Measurements from ENCODE around the gene PLEKHA6. TPM values are rescaled to one million over a fixed set of nuclear protein-coding genes. Genes with fewer than 3 reads are reported as not detected.
A peak's percentile ranks its signal among the peaks of the same experiment; 100 is the strongest.

PLEKHA6 gene, protein sequence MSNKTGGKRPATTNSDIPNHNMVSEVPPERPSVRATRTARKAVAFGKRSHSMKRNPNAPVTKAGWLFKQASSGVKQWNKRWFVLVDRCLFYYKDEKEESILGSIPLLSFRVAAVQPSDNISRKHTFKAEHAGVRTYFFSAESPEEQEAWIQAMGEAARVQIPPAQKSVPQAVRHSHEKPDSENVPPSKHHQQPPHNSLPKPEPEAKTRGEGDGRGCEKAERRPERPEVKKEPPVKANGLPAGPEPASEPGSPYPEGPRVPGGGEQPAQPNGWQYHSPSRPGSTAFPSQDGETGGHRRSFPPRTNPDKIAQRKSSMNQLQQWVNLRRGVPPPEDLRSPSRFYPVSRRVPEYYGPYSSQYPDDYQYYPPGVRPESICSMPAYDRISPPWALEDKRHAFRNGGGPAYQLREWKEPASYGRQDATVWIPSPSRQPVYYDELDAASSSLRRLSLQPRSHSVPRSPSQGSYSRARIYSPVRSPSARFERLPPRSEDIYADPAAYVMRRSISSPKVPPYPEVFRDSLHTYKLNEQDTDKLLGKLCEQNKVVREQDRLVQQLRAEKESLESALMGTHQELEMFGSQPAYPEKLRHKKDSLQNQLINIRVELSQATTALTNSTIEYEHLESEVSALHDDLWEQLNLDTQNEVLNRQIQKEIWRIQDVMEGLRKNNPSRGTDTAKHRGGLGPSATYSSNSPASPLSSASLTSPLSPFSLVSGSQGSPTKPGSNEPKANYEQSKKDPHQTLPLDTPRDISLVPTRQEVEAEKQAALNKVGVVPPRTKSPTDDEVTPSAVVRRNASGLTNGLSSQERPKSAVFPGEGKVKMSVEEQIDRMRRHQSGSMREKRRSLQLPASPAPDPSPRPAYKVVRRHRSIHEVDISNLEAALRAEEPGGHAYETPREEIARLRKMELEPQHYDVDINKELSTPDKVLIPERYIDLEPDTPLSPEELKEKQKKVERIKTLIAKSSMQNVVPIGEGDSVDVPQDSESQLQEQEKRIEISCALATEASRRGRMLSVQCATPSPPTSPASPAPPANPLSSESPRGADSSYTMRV
- total RNA-seq (10 to 100 TPM in 1 of 2 donors, 1 to 10 TPM in 1; 5.9 to 14.7 TPM), polyA plus RNA-seq (ENCODE audit: insufficient read depth, low read depth, low replicate concordance) (10.0 TPM)
- long read RNA-seq, donor 1, partial matches to known transcripts: 0 of 1 reads
- long read RNA-seq, donor 1, other reads (novel, unspliced or antisense): 0 of 1 reads
- long read RNA-seq, donor 2: 0 reads

DNA sequence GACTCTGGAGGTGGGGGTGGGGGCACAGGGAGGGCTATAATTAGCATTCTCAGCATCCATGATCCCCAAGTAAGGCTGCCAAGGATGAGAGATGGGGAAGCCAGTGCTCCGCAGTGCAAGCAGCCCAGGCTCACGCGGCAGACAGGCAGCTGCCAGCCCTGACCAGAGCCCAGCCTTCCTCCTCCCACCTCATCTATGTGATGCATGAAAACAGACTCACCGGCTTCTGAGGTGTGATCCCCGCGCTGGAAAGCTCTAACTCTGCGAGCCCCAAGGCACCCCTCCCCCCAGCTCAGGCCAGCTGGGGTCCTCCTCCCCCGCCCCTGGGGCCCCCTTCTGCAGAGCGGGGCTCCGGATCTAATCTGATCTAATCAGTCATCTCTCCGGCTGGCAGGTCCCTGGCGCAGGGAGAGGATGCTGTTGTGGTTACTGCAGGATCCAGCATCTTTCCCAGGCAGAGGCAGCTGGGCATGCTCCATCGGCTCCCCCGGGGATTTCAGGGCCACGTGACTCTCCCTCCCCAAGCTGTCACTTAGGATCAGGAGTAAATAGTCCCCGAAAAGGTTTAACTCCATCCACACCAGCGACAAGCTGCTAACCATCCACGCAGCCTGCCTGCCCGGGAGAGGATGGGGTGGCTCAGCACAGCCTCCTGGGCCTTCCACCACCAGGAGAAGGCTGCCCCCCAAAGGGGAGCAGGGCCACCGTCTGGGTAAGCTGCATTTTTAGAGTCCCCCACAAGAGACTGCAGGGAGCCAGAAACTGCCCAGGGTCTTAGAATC lies at the start of gene PLEKHA6:
TSS of gene PLEKHA6 (minus strand) at position 456 of the 782 bp plus-strand sequence. CDS start 86,202 bp downstream, outside the sequence.
- H3K36me3 ChIP-seq (ENCODE audit: low read depth, missing control alignments): no peaks in the 10 kb centered on the region
- H3K27ac ChIP-seq: no peak within 1 kb of the TSS
- H3K4me3 ChIP-seq: no peak within 1 kb of the TSS
- H3K4me1 ChIP-seq: peaks cover 20% of the 10 kb centered on the region
- peak; percentile 30 for DNase-seq
- TF ChIP-seq, protein P1, sequence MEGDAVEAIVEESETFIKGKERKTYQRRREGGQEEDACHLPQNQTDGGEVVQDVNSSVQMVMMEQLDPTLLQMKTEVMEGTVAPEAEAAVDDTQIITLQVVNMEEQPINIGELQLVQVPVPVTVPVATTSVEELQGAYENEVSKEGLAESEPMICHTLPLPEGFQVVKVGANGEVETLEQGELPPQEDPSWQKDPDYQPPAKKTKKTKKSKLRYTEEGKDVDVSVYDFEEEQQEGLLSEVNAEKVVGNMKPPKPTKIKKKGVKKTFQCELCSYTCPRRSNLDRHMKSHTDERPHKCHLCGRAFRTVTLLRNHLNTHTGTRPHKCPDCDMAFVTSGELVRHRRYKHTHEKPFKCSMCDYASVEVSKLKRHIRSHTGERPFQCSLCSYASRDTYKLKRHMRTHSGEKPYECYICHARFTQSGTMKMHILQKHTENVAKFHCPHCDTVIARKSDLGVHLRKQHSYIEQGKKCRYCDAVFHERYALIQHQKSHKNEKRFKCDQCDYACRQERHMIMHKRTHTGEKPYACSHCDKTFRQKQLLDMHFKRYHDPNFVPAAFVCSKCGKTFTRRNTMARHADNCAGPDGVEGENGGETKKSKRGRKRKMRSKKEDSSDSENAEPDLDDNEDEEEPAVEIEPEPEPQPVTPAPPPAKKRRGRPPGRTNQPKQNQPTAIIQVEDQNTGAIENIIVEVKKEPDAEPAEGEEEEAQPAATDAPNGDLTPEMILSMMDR (IDR thresholded peaks at IDR 0.05): peak in 2 of 3 experiments; percentile 8 to 18
- TF ChIP-seq POLR2A (IDR thresholded peaks at IDR 0.05): no peak
- H3K9me3 ChIP-seq: no peaks in the 10 kb centered on the region
- intact Hi-C loops (cut with DNase I; ENCODE audit: low total_unique reads): loop anchor here (5.0 kb wide), 1 partner anchor 147 kb away; the partner anchor contains the start of gene GOLT1A
- no peaks in the 10 kb centered on the region for H3K27me3 ChIP-seq
- 35 to 67% methylated on average over 5 to 20 of the region's 20 CpGs for WGBS, 2 donors

DNA sequence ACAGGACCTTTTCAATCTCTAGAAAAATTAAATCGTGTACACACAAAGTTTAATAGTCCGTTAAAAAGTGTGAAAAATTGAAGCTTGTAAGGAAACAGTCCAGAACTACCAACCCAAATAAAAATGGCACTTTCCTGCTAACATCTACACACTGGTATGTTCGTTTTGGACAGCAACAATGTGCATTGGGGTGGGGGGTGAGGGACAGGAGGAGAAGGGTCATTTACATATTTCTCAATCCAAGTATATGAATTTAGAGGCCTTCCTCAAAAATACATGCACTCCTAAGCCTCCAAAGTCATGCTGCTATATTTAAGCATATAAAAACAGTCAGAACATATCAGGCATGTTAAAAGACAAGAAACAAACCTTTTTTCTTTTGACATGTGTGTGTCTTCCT lies 49.4 kb upstream of the PLEKHA6 start:
- no peaks in the 10 kb centered on the region for H3K9me3 ChIP-seq
- no peak for TF ChIP-seq POLR2A (IDR thresholded peaks at IDR 0.05)
- TF ChIP-seq, protein P1 (IDR thresholded peaks at IDR 0.05): no peak
- no peaks in the 10 kb centered on the region for H3K27me3 ChIP-seq
- intact Hi-C loops (cut with DNase I; ENCODE audit: low total_unique reads): no loop called here
- no peaks in the 10 kb centered on the region for H3K36me3 ChIP-seq (ENCODE audit: low read depth, missing control alignments)
- no peak for DNase-seq
- 0% methylated on average over 3 of the region's 3 CpGs for whole genome bisulfite sequencing, 2 donors
- H3K4me1 ChIP-seq: no peaks in the 10 kb centered on the region
- peak overlapping the region; percentile 40 to 99 for H3K27ac ChIP-seq
- peak overlapping the region; percentile 77 to 92 for H3K4me3 ChIP-seq

DNA sequence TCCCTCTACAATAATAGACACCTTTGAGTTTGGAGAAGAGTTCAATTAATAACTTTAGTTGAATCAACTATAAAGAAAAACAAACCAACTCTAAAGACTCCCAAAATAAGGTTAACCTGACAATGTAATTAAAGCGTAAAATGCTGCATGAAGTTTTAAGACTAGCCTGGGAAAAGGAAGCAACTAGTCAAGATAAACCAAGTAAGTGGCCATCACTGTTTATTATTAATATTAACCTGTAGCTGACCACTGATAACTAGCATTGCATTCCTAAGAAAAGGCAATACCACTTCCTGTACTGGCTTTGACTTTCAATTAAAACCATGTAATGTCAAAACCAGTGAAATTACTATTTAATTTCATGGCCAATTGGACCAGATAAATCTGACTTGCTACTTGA lies 48.9 kb upstream of the PLEKHA6 start:
- DNase-seq: no peak
- Histone ChIP-seq H3K4me3 (peak overlapping the region; percentile 77 to 92), H3K27me3 (no peaks in the 10 kb centered on the region), H3K9me3 (no peaks in the 10 kb centered on the region), H3K36me3 (ENCODE audit: low read depth, missing control alignments) (no peaks in the 10 kb centered on the region), H3K4me1 (no peaks in the 10 kb centered on the region), H3K27ac (peak overlapping the region in 1 of 2 donors; percentile 99)
- 0 to 5% methylated on average over 1 of the region's 1 CpG for WGBS, 2 donors
- intact Hi-C loops (cut with DNase I; ENCODE audit: low total_unique reads): no loop called here
- TF ChIP-seq, protein P1 (IDR thresholded peaks at IDR 0.05): no peak
- no peak for TF ChIP-seq POLR2A (IDR thresholded peaks at IDR 0.05)

DNA sequence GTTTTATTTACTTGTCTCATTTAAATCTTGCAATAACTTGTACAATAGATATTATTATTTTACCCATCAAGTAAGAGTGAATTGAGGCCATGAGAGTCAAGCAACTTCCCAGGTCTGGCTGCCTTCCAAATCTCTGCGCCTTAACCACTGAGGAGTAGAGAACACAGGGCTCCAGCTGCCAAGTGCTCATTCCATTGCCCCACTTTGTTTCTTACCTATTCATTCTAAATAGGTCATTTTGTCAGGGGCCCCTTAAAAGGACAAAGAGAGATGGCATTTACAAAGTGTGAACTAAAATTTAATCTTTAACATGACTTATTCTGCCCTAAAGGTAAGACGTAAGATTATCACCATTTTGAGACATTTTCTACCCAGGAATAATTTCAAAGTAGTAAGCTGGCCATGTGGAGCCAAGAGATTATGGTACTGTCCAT lies 48.4 kb upstream of the PLEKHA6 start:
- Histone ChIP-seq H3K4me3 (peak overlapping the region; percentile 77 to 92), H3K4me1 (no peaks in the 10 kb centered on the region), H3K9me3 (no peaks in the 10 kb centered on the region), H3K27ac (peak overlapping the region; percentile 18 to 99), H3K36me3 (ENCODE audit: low read depth, missing control alignments) (no peaks in the 10 kb centered on the region), H3K27me3 (no peaks in the 10 kb centered on the region)
- WGBS, 2 donors: 4 to 8% methylated on average over 2 of the region's 2 CpGs
- intact Hi-C loops (cut with DNase I; ENCODE audit: low total_unique reads): no loop called here
- DNase-seq: peak; percentile 91
- TF ChIP-seq, protein P1 (IDR thresholded peaks at IDR 0.05): no peak
- TF ChIP-seq POLR2A (IDR thresholded peaks at IDR 0.05): no peak

All from testis (tissue), 5 donors.